PC-9 (cell line): ENCODE data around the gene CCDC181. TPM values are rescaled to one million over a fixed set of nuclear protein-coding genes. Genes with fewer than 3 reads are reported as not detected.

Experiments
- BruUV-seq: library from RNA; stranded (reverse); fragments of 400-500 nt; replicated peaks from 2 replicates; lab custom pipeline; 2021; lab: Mats Ljungman, UMichigan
- CTCF ChIA-PET: fragments of 300-600 bp; sonication (Branson Sonifier 250); formaldehyde crosslinking; loops from one replicate; lab custom pipeline; 2022; ENCODE audit warnings: antibody characterized with exemption; lab: Charles Lee
- POLR2A ChIA-PET: fragments of 300-600 bp; sonication (Branson Sonifier 250); formaldehyde crosslinking; loops from one replicate; lab custom pipeline; 2022; ENCODE audit warnings: antibody characterized with exemption; ENCODE audit not compliant: unreplicated experiment; lab: Charles Lee
- DNase-seq, 2 experiments: peaks; one replicate each; pipeline versions ENCODE4 v3.0.0 to v3.0.0-alpha.2; 2015 to 2022; ENCODE audit warnings: mixed read lengths in 1 of 2
- H2AFZ ChIP-seq: fragments of 200-600 bp; sonication (generic); 2 replicates; pipeline ENCODE4 v1.8.1; 2017; ENCODE audit warnings: antibody characterized with exemption
- H3F3A ChIP-seq: fragments of 200-600 bp; sonication (generic); 2 replicates; pipeline ENCODE4 v1.8.1; 2017; ENCODE audit warnings: antibody characterized with exemption, mild to moderate bottlenecking, low read depth; ENCODE audit not compliant: insufficient read depth
- H3K27ac ChIP-seq: fragments of 200-600 bp; sonication (generic); 2 replicates; pipeline ENCODE4 v1.6.1; 2016; ENCODE audit warnings: mixed run types
- H3K27me3 ChIP-seq: fragments of 200-600 bp; sonication (generic); 2 replicates; pipeline ENCODE4 v1.6.1; 2016; ENCODE audit warnings: low read depth, mixed run types; ENCODE audit not compliant: insufficient read depth
- H3K36me3 ChIP-seq: fragments of 200-600 bp; sonication (generic); 2 replicates; pipeline ENCODE4 v1.6.1; 2016; ENCODE audit warnings: low read depth, mixed run types
- H3K4me1 ChIP-seq: fragments of 200-600 bp; sonication (generic); replicated peaks from 2 replicates; pipeline ENCODE4 v1.6.1; 2016; ENCODE audit warnings: mixed run types; ENCODE audit not compliant: insufficient read depth
- H3K4me2 ChIP-seq: fragments of 200-600 bp; sonication (generic); 2 replicates; pipeline ENCODE4 v1.6.1; 2017; ENCODE audit warnings: mixed run types
- H3K4me3 ChIP-seq: fragments of 200-600 bp; sonication (generic); 2 replicates; pipeline ENCODE4 v1.6.1; 2016; ENCODE audit warnings: mixed run types
- H3K79me2 ChIP-seq: fragments of 200-600 bp; sonication (generic); 2 replicates; pipeline ENCODE4 v1.6.1; 2017; ENCODE audit warnings: low read depth, mixed run types
- H3K9me2 ChIP-seq: fragments of 200-600 bp; sonication (generic); 2 replicates; pipeline ENCODE4 v1.8.1; 2017; ENCODE audit warnings: mild to moderate bottlenecking; ENCODE audit not compliant: insufficient read depth
- H3K9me3 ChIP-seq: fragments of 200-600 bp; sonication (generic); 2 replicates; pipeline ENCODE4 v1.8.1; 2016; ENCODE audit warnings: low read depth; ENCODE audit not compliant: insufficient read depth
- H4K20me1 ChIP-seq: fragments of 200-600 bp; sonication (generic); 2 replicates; pipeline ENCODE4 v1.8.1; 2017; ENCODE audit not compliant: insufficient read depth
- CTCF ChIP-seq: fragments of 200-600 bp; sonication (generic); conservative IDR thresholded peaks from 2 replicates; pipeline ENCODE4 v1.6.1; 2017; ENCODE audit warnings: mixed run types, antibody characterized with exemption, mild to moderate bottlenecking, moderate library complexity
- EZH2 ChIP-seq: fragments of 200-600 bp; sonication (generic); IDR thresholded peaks from 2 replicates; pipeline ENCODE4 v1.8.0; 2017; ENCODE audit warnings: antibody characterized with exemption, low read depth
- intact Hi-C: fragments of 100-400 bp; cut with micrococcal nuclease; formaldehyde crosslinking; loops from one replicate; pipeline ENCODE4 v1.10.0; 2022; ENCODE audit not compliant: unreplicated experiment
- total RNA-seq: library from RNA; stranded (reverse); gene quantifications from 2 replicates; pipeline ENCODE4 v1.2.3, GENCODE V29; 2021

Gene CCDC181
- total RNA-seq, 1 experiment from 2014 or later = 0.37 TPM

DNA sequence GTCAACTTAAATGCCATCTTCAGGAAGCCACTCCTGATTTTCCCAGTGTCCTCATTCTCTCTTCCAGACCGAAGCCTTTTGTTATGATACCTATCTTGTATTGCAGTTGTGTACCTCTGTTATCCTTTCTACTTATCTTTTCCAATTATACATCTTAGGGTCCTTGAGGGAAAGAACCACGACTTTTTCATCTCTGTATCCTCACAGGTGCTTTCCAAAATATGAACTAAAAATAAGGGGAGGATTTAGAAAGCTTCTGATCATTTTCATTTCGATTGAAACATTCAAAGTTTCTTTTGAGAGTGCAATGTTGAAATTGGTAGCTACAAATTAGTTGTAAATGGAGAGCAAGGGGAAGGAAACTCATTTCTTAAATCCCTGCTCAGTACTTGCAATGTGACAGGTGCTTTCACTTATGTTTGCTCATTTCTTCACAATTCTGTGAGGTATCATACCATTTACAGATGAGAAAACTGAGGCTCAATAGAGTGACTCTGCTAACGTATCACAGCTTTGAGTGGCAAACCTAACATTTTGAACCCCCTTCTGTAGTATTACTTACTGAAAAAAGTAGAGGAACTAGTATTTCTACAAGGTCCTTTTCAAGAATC is 34.2 kb upstream of the CCDC181 start:
- ChIA-PET POLR2A (no interaction called here), CTCF (no interaction called here)
- Histone ChIP-seq H3K9me2 (no peaks in the 10 kb centered on the region), H3F3A (no peaks in the 10 kb centered on the region), H3K79me2 (no peaks in the 10 kb centered on the region), H3K4me1 (no peaks in the 10 kb centered on the region), H3K4me3 (no peak overlapping the region), H3K4me2 (no peak overlapping the region), H3K9me3 (peaks cover 7% of the 10 kb centered on the region; the same call in 1 of the 2 replicates), H3K36me3 (no peaks in the 10 kb centered on the region; the same call in 1 of the 2 replicates), H4K20me1 (no peaks in the 10 kb centered on the region), H3K27me3 (no peaks in the 10 kb centered on the region), H3K27ac (no peak overlapping the region), H2AFZ (no peak overlapping the region)
- intact Hi-C loops = loop anchor here (10.0 kb wide), 1 partner anchor 1117 kb away; no protein-coding TSS in a partner anchor
- TF ChIP-seq CTCF = no peak
- TF ChIP-seq EZH2 = no peak
- DNase-seq = no peak
- no TSS peak for BruUV-seq

DNA sequence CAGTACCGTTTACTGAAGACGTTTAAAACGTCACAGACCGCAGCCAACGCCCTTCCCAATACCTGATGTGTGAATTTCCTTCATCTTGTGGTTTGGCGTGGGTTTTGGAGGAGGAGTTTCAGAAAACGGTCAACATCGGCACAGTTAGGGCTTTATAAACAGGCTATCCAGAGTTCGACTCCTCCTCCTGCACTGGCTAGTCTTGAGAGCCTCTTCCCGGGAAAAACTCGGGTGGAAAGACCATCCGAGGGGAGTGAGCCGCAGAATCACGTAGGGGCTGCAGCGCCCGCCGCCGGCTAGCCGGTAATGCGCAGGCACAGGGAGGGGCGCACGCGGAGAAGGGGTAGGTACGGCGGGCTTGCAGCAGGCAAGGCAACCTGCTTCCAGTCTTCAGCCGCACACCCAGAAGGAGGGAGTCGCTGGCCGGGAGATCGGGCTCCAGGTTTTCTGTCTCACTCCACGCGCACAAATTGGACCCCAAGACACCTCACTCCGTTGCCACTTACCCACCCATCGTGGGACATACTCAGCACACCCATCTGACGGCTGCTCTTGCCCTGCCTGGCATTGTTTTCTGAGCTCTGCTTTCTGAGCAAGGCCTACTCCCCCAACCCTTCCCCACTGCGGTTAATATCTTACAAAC is 33.0 kb upstream of the CCDC181 start:
- no peak for DNase-seq
- no TSS peak for BruUV-seq
- no peak overlapping the region for H3K4me2 ChIP-seq
- no peak overlapping the region for H2AFZ ChIP-seq
- no peak overlapping the region for H3K27ac ChIP-seq
- H3K4me1 ChIP-seq = no peaks in the 10 kb centered on the region
- H4K20me1 ChIP-seq = no peaks in the 10 kb centered on the region
- no peak overlapping the region for H3K4me3 ChIP-seq
- no peaks in the 10 kb centered on the region for H3K79me2 ChIP-seq
- CTCF ChIA-PET = interaction anchor here (0.6 kb wide), 1 partner anchor 126 kb away, joined by 3 read pairs; the partner anchor contains the start of gene F5
- H3K27me3 ChIP-seq = no peaks in the 10 kb centered on the region
- intact Hi-C loops = loop anchor here (10.0 kb wide), 1 partner anchor 1116 kb away; no protein-coding TSS in a partner anchor
- POLR2A ChIA-PET = no interaction called here
- H3K9me3 ChIP-seq = peaks cover 7% of the 10 kb centered on the region; the same call in 1 of the 2 replicates
- H3F3A ChIP-seq = no peaks in the 10 kb centered on the region
- H3K36me3 ChIP-seq = no peaks in the 10 kb centered on the region; the same call in 1 of the 2 replicates
- TF ChIP-seq EZH2 (no peak), CTCF (no peak)
- H3K9me2 ChIP-seq = no peaks in the 10 kb centered on the region

DNA sequence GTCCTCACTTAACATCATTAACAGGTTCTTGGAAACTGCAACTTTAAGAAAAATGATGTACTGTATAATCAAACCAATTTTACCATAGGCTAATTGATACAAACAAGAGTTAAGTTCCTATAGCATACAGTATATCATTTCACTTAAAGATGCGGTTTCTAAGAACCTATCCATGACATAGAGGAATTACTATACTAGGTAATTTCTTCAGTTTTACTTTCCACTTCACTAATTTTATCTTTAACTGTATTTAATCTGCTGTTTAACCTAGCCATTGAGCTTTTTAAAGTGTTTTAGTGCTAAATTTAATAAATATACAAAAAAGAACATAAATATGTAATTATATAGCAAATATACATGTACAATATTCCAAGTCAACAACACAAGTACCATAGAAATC is 30.2 kb upstream of the CCDC181 start:
- no peaks in the 10 kb centered on the region for H3K79me2 ChIP-seq
- H3F3A ChIP-seq = no peaks in the 10 kb centered on the region; the same call in 1 of the 2 replicates
- TF ChIP-seq EZH2 (no peak), CTCF (no peak)
- H3K4me3 ChIP-seq = no peak overlapping the region
- H4K20me1 ChIP-seq = no peaks in the 10 kb centered on the region
- ChIA-PET CTCF (no interaction called here), POLR2A (no interaction called here)
- H3K4me1 ChIP-seq = no peaks in the 10 kb centered on the region
- H2AFZ ChIP-seq = no peak overlapping the region
- DNase-seq = no peak
- no TSS peak for BruUV-seq
- H3K36me3 ChIP-seq = no peaks in the 10 kb centered on the region
- H3K9me3 ChIP-seq = peaks cover 7% of the 10 kb centered on the region; the same call in 1 of the 2 replicates
- no peak overlapping the region for H3K27ac ChIP-seq
- no peaks in the 10 kb centered on the region for H3K27me3 ChIP-seq
- intact Hi-C loops = no loop called here
- H3K4me2 ChIP-seq = no peak overlapping the region
- no peaks in the 10 kb centered on the region for H3K9me2 ChIP-seq
